ENCODE measurements around the gene SPINK1.

DNA sequence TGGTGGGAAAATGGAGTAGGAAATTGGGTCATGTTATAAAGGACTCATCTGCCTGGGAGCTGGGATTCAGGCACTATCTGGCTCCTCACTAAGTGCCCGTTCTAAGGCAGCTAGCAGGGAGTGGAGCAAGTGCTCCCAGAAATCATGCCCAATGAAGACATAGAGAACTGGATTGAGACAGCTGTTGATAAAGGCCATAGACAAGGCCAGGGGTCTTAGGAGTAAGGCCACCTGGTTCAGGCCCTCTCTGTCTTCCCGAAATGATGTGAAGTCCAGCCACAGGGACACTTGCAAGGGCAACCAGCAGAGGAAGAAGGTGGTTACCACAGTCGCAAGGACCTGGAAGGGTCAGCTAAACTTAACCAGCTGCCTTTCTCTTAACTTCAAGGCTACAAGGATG, 20.1 kb upstream of the SPINK1 start:
- TF ChIP-seq, protein P1, sequence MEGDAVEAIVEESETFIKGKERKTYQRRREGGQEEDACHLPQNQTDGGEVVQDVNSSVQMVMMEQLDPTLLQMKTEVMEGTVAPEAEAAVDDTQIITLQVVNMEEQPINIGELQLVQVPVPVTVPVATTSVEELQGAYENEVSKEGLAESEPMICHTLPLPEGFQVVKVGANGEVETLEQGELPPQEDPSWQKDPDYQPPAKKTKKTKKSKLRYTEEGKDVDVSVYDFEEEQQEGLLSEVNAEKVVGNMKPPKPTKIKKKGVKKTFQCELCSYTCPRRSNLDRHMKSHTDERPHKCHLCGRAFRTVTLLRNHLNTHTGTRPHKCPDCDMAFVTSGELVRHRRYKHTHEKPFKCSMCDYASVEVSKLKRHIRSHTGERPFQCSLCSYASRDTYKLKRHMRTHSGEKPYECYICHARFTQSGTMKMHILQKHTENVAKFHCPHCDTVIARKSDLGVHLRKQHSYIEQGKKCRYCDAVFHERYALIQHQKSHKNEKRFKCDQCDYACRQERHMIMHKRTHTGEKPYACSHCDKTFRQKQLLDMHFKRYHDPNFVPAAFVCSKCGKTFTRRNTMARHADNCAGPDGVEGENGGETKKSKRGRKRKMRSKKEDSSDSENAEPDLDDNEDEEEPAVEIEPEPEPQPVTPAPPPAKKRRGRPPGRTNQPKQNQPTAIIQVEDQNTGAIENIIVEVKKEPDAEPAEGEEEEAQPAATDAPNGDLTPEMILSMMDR (IDR thresholded peaks at IDR 0.05; ENCODE audit: insufficient read depth, low read depth, low read length) = no peak
- no peak for TF ChIP-seq EZH2 (IDR thresholded peaks at IDR 0.05; ENCODE audit: insufficient read depth, low read length)

Measured in astrocyte (in vitro differentiated cells and primary cell).